Panc1 (cell line): Measurements from ENCODE around the gene MEF2D. TPM values are rescaled to one million over a fixed set of nuclear protein-coding genes. Genes with fewer than 3 reads are reported as not detected.

Source experiments
- ATAC-seq: fragments of 200-7000 bp; cut with Tn5 transposase; 2 replicates; pipeline ENCODE4 v1.9.1; 2020; ENCODE audit warnings: mild to moderate bottlenecking, moderate library complexity
- BruUV-seq: library from RNA; stranded (reverse); fragments of 400-500 nt; replicated peaks from 2 replicates; lab custom pipeline; 2021; lab: Mats Ljungman, UMichigan
- CTCF ChIA-PET: fragments of 300-600 bp; sonication (Branson Sonifier 250); formaldehyde crosslinking; loops from one replicate; lab custom pipeline; 2022; ENCODE audit warnings: antibody characterized with exemption; lab: Charles Lee
- POLR2A ChIA-PET: fragments of 300-600 bp; sonication (Branson Sonifier 250); formaldehyde crosslinking; loops from one replicate; lab custom pipeline; 2022; ENCODE audit warnings: antibody characterized with exemption; lab: Charles Lee
- DNase-seq: peaks from one replicate; pipeline ENCODE4 v3.0.0-alpha.2; 2010; ENCODE audit warnings: low read depth, low spot score
- H3K27ac ChIP-seq: 2 replicates; pipeline ENCODE4 v1.5.1; 2011; ENCODE audit warnings: mild to moderate bottlenecking, low read length, inconsistent platforms
- H3K27me3 ChIP-seq: fragments of 200-500 bp; sonication (Bioruptor generic); 2 replicates; pipeline ENCODE4 v1.6.0; 2014; ENCODE audit warnings: low read length, inconsistent platforms; ENCODE audit not compliant: control insufficient read depth, insufficient read depth
- H3K36me3 ChIP-seq: fragments of 200-500 bp; sonication (Bioruptor generic); 2 replicates; pipeline ENCODE4 v1.5.1; 2014; ENCODE audit warnings: inconsistent platforms, mild to moderate bottlenecking, low read length, moderate library complexity; ENCODE audit not compliant: control insufficient read depth, insufficient read depth
- H3K4me1 ChIP-seq: 2 replicates; pipeline ENCODE4 v1.5.1; 2011; ENCODE audit warnings: inconsistent platforms, mild to moderate bottlenecking, low read length, moderate library complexity; ENCODE audit not compliant: control insufficient read depth, insufficient read depth
- H3K4me3 ChIP-seq, 2 experiments: 2 replicates each; pipeline ENCODE4 v1.5.1; 2011 to 2012; ENCODE audit warnings: low read depth in 2 of 2, low read length in 2 of 2, mild to moderate bottlenecking in 2 of 2, inconsistent platforms in 1 of 2, moderate library complexity in 1 of 2
- H3K9me3 ChIP-seq: fragments of 200-500 bp; sonication (Bioruptor generic); 2 replicates; pipeline ENCODE4 v1.5.1; 2014; ENCODE audit warnings: low read depth, mild to moderate bottlenecking, inconsistent platforms, low read length, moderate library complexity; ENCODE audit not compliant: control insufficient read depth, insufficient read depth
- POLR2AphosphoS5 ChIP-seq: IDR thresholded peaks from 2 replicates; pipeline ENCODE4 v1.6.1; 2012; ENCODE audit warnings: mild to moderate bottlenecking, low read depth, low read length, moderate library complexity
- SIN3A ChIP-seq: IDR thresholded peaks from 2 replicates; pipeline ENCODE4 v1.6.1; 2012; ENCODE audit warnings: low read depth, mild to moderate bottlenecking, low read length, moderate library complexity, borderline replicate concordance; ENCODE audit not compliant: insufficient read depth
- TCF7L2 ChIP-seq: IDR thresholded peaks from 2 replicates; pipeline ENCODE4 v1.6.1; 2011; ENCODE audit warnings: mild to moderate bottlenecking, low read depth, low read length, inconsistent platforms
- in situ Hi-C: cut with HindIII; loops from 2 replicates; pipeline ENCODE4 v1.10.0; 2016; ENCODE audit warnings: low sequenced_read_pairs, low pct_unique_long_range_greater_than_20kb
- intact Hi-C: fragments of 100-400 bp; cut with micrococcal nuclease; formaldehyde crosslinking; loops from one replicate; pipeline ENCODE4 v1.10.0; 2022; ENCODE audit not compliant: unreplicated experiment
- total RNA-seq: library from RNA; stranded (reverse); gene quantifications from one replicate; pipeline ENCODE4 v1.2.1, GENCODE V29; 2021; ENCODE audit not compliant: unreplicated experiment
- TF ChIP-seq, protein P1 (sequence below): fragments of 450-650 bp; IDR thresholded peaks from 2 replicates; pipeline ENCODE4 v1.5.1; 2017; ENCODE audit warnings: mild to moderate bottlenecking
- TF ChIP-seq, protein P2 (sequence below), 2 experiments: IDR thresholded peaks; 2 replicates each; pipeline ENCODE4 v1.6.1; 2011 to 2012; ENCODE audit warnings: low read depth in 2 of 2, control low read depth in 1 of 2, low read length in 1 of 2, mild to moderate bottlenecking in 1 of 2, moderate library complexity in 1 of 2; ENCODE audit not compliant: insufficient read depth in 1 of 2

The MEF2D gene
- total RNA-seq, 1 experiment from 2014 or later, result 30.9 TPM

DNA sequence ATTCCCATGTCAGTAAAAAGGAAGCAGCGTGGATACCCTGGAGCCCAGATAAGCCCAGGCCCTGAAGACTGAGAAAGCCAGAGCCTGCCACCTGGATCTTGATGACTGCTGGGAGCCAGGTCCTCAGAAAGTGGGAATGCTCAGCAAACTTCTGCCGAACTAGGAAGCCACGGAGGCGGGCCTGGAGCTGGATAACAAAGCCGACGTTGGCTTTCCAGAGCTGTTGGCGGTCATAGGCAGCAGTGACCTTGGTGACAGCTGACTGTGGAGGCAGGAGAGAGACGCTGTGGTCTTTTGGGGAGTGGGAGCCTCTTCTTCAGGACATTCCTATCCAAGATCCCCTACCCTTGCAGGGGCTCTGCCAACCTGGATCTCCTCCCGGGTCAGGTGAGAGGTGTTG is 47.4 kb upstream of the MEF2D start:
- ChIA-PET POLR2A (no interaction called here), CTCF (no interaction called here)
- Histone ChIP-seq H3K27ac (no peak overlapping the region), H3K4me3 (no peak overlapping the region), H3K9me3 (no peaks in the 10 kb centered on the region), H3K4me1 (no peaks in the 10 kb centered on the region), H3K36me3 (no peaks in the 10 kb centered on the region; the same call in 1 of the 2 replicates), H3K27me3 (no peaks in the 10 kb centered on the region)
- DNase-seq (no peak), ATAC-seq (no peak)
- no TSS peak for BruUV-seq
- no peak for TF ChIP-seq TCF7L2
- TF ChIP-seq POLR2AphosphoS5, result no peak
- TF ChIP-seq, protein P1, sequence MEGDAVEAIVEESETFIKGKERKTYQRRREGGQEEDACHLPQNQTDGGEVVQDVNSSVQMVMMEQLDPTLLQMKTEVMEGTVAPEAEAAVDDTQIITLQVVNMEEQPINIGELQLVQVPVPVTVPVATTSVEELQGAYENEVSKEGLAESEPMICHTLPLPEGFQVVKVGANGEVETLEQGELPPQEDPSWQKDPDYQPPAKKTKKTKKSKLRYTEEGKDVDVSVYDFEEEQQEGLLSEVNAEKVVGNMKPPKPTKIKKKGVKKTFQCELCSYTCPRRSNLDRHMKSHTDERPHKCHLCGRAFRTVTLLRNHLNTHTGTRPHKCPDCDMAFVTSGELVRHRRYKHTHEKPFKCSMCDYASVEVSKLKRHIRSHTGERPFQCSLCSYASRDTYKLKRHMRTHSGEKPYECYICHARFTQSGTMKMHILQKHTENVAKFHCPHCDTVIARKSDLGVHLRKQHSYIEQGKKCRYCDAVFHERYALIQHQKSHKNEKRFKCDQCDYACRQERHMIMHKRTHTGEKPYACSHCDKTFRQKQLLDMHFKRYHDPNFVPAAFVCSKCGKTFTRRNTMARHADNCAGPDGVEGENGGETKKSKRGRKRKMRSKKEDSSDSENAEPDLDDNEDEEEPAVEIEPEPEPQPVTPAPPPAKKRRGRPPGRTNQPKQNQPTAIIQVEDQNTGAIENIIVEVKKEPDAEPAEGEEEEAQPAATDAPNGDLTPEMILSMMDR, result no peak
- intact Hi-C loops (no loop called here), in situ Hi-C loops (no loop called here)

DNA sequence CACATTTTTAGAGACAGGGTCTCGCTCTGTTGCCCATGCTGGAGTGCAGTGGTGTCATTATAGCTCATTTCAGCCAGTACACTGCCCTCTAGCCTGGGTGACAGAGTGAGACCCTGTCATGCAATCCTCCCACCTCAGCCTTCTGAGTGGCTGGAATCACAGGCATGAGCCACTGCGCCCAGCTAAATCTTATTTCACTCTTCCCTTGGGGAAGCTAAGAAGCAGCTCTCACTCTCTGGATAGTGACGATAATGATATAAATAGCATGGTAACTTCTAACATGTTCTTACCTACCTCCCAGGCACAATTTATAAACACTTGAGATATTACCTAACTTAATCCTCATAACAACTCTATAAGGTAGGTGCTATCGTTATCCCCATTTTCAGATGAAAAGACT is 46.9 kb upstream of the MEF2D start:
- ATAC-seq (no peak), DNase-seq (no peak)
- POLR2A ChIA-PET, result no interaction called here
- in situ Hi-C loops, result no loop called here
- CTCF ChIA-PET, result interaction anchor here (0.7 kb wide), 1 partner anchor 93 kb away, joined by 4 read pairs; no protein-coding TSS in a partner anchor
- Histone ChIP-seq H3K27ac (no peak overlapping the region), H3K27me3 (no peaks in the 10 kb centered on the region), H3K36me3 (no peaks in the 10 kb centered on the region; the same call in 1 of the 2 replicates), H3K9me3 (no peaks in the 10 kb centered on the region), H3K4me3 (no peak overlapping the region), H3K4me1 (no peaks in the 10 kb centered on the region)
- TF ChIP-seq POLR2AphosphoS5 (no peak), SIN3A (no peak), TCF7L2 (no peak)
- TF ChIP-seq, protein P2, sequence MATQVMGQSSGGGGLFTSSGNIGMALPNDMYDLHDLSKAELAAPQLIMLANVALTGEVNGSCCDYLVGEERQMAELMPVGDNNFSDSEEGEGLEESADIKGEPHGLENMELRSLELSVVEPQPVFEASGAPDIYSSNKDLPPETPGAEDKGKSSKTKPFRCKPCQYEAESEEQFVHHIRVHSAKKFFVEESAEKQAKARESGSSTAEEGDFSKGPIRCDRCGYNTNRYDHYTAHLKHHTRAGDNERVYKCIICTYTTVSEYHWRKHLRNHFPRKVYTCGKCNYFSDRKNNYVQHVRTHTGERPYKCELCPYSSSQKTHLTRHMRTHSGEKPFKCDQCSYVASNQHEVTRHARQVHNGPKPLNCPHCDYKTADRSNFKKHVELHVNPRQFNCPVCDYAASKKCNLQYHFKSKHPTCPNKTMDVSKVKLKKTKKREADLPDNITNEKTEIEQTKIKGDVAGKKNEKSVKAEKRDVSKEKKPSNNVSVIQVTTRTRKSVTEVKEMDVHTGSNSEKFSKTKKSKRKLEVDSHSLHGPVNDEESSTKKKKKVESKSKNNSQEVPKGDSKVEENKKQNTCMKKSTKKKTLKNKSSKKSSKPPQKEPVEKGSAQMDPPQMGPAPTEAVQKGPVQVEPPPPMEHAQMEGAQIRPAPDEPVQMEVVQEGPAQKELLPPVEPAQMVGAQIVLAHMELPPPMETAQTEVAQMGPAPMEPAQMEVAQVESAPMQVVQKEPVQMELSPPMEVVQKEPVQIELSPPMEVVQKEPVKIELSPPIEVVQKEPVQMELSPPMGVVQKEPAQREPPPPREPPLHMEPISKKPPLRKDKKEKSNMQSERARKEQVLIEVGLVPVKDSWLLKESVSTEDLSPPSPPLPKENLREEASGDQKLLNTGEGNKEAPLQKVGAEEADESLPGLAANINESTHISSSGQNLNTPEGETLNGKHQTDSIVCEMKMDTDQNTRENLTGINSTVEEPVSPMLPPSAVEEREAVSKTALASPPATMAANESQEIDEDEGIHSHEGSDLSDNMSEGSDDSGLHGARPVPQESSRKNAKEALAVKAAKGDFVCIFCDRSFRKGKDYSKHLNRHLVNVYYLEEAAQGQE (IDR thresholded peaks at IDR 0.05; ENCODE audit: insufficient read depth in 1 of 2, low read depth in 2 of 2, low read length in 1 of 2), result no peak
- TF ChIP-seq, protein P1, result no peak
- intact Hi-C loops, result no loop called here
- BruUV-seq, result no TSS peak
